Peyer's patch (tissue), 4 donors: ENCODE measurements around the gene IRAK1BP1.

Experiments
- POLR2A ChIP-seq, 2 donors: fragments of 450-650 bp; IDR thresholded peaks; one replicate each; pipeline ENCODE4 v1.5.1; 2017; ENCODE audit warnings: antibody characterized with exemption in 2 of 2, mild to moderate bottlenecking in 2 of 2, moderate library complexity in 2 of 2
- TF ChIP-seq, protein P1 (sequence below), 6 experiments: fragments of 450-650 bp in 4 of 6; fragments of 200-600 bp in 2 of 6; sonication (generic) in 1 of 6; IDR thresholded peaks; one replicate each; pipeline ENCODE4 v1.5.1; 2017 to 2019; ENCODE audit warnings: antibody characterized with exemption in 6 of 6, mild to moderate bottlenecking in 3 of 6, moderate library complexity in 1 of 6

- TF ChIP-seq, protein P1, sequence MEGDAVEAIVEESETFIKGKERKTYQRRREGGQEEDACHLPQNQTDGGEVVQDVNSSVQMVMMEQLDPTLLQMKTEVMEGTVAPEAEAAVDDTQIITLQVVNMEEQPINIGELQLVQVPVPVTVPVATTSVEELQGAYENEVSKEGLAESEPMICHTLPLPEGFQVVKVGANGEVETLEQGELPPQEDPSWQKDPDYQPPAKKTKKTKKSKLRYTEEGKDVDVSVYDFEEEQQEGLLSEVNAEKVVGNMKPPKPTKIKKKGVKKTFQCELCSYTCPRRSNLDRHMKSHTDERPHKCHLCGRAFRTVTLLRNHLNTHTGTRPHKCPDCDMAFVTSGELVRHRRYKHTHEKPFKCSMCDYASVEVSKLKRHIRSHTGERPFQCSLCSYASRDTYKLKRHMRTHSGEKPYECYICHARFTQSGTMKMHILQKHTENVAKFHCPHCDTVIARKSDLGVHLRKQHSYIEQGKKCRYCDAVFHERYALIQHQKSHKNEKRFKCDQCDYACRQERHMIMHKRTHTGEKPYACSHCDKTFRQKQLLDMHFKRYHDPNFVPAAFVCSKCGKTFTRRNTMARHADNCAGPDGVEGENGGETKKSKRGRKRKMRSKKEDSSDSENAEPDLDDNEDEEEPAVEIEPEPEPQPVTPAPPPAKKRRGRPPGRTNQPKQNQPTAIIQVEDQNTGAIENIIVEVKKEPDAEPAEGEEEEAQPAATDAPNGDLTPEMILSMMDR (IDR thresholded peaks at IDR 0.05), result no peak
- no peak for TF ChIP-seq POLR2A (IDR thresholded peaks at IDR 0.05)
These were observed 44.0 kb downstream of the IRAK1BP1 start for GRCh38 chr6:78911218-78911940.
